Endodermal cell (in vitro differentiated cells): ENCODE data around the gene C7orf33. TPM values are rescaled to one million over a fixed set of nuclear protein-coding genes. Genes with fewer than 3 reads are reported as not detected.

ENCODE experiments used
- DNase-seq: peaks from one replicate; pipeline ENCODE4 v3.0.0-alpha.2; 2017
- H3K27ac ChIP-seq: 2 replicates; pipeline ENCODE4 v1.5.1; 2013; ENCODE audit warnings: mild to moderate bottlenecking, low read depth, low read length, moderate library complexity
- H3K27me3 ChIP-seq: 2 replicates; pipeline ENCODE4 v1.6.1; 2013; ENCODE audit warnings: mild to moderate bottlenecking, low read length, moderate library complexity; ENCODE audit not compliant: insufficient read depth, control insufficient read depth, poor library complexity, severe bottlenecking
- H3K36me3 ChIP-seq: 2 replicates; pipeline ENCODE4 v1.7.0; 2013; ENCODE audit warnings: mild to moderate bottlenecking, low read length, moderate library complexity; ENCODE audit not compliant: control insufficient read depth, insufficient read depth
- H3K4me1 ChIP-seq: one replicate; pipeline ENCODE4 v1.7.0; 2013; ENCODE audit warnings: low read length; ENCODE audit not compliant: control insufficient read depth, insufficient read depth
- H3K4me3 ChIP-seq: 2 replicates; pipeline ENCODE4 v1.5.1; 2013; ENCODE audit warnings: mild to moderate bottlenecking, low read length, moderate library complexity
- H3K9ac ChIP-seq: 2 replicates; pipeline ENCODE4 v1.6.1; 2013; ENCODE audit warnings: mild to moderate bottlenecking, low read length, moderate library complexity; ENCODE audit not compliant: poor library complexity, severe bottlenecking; ENCODE audit errors: extremely low read depth
- H3K9me3 ChIP-seq: 2 replicates; pipeline ENCODE4 v1.6.1; 2013; ENCODE audit warnings: mild to moderate bottlenecking, low read length, moderate library complexity; ENCODE audit not compliant: control insufficient read depth
- H3K27ac Mint-ChIP-seq: 2 replicates; pipeline ENCODE4 v1.8.0; 2020; ENCODE audit warnings: mixed read lengths
- H3K27me3 Mint-ChIP-seq: 2 replicates; pipeline ENCODE4 v1.8.0; 2021; ENCODE audit warnings: mild to moderate bottlenecking, mixed read lengths; ENCODE audit not compliant: insufficient read depth
- H3K36me3 Mint-ChIP-seq: 2 replicates; pipeline ENCODE4 v1.8.0; 2020; ENCODE audit warnings: low read depth, mixed read lengths
- H3K4me1 Mint-ChIP-seq: 2 replicates; pipeline ENCODE4 v1.8.0; 2020; ENCODE audit warnings: mixed read lengths
- H3K4me3 Mint-ChIP-seq: 2 replicates; pipeline ENCODE4 v1.8.0; 2020; ENCODE audit warnings: mild to moderate bottlenecking, moderate library complexity, mixed read lengths
- H3K9me3 Mint-ChIP-seq: 2 replicates; pipeline ENCODE4 v1.8.0; 2020; ENCODE audit warnings: mild to moderate bottlenecking, mixed read lengths
- WGBS, 2 experiments: methylation state at CpG; one replicate each; pipeline versions ENCODE4 v1.1.5 to v1.1.7; 2013; ENCODE audit warnings: missing lambda C conversion rate in 2 of 2, mixed read lengths in 1 of 2; ENCODE audit not compliant: insufficient coverage in 1 of 2, insufficient read length in 1 of 2; 5-methylcytosine and 5-hydroxymethylcytosine counted together
- total RNA-seq, 2 donors: library from RNA; stranded (reverse); fragmentation: NEBNext Ultra II Directional in 1 of 2; extraction: Animal tissue kit (Norgen Biotek cat#: 25700) in 1 of 2; gene quantifications; 2 replicates in 1 of 2; 3 replicates in 1 of 2; pipeline ENCODE4 v1.2.1, GENCODE V29; 2021
- TF ChIP-seq, protein P1 (sequence below): fragments of 200-600 bp; sonication (generic); conservative IDR thresholded peaks from 2 replicates; pipeline ENCODE4 v1.5.0; 2021; ENCODE audit warnings: antibody characterized with exemption, mild to moderate bottlenecking

Gene C7orf33
- total RNA-seq, 2 donors from 2014 or later, result not detected

GRCh38 chr7:148628011-148628410, 37.4 kb downstream of the C7orf33 start:
- no peaks in the 10 kb centered on the region for H3K36me3 Mint-ChIP-seq
- H3K27ac Mint-ChIP-seq, result no peak overlapping the region
- H3K9me3 Mint-ChIP-seq, result no peaks in the 10 kb centered on the region
- TF ChIP-seq, protein P1, sequence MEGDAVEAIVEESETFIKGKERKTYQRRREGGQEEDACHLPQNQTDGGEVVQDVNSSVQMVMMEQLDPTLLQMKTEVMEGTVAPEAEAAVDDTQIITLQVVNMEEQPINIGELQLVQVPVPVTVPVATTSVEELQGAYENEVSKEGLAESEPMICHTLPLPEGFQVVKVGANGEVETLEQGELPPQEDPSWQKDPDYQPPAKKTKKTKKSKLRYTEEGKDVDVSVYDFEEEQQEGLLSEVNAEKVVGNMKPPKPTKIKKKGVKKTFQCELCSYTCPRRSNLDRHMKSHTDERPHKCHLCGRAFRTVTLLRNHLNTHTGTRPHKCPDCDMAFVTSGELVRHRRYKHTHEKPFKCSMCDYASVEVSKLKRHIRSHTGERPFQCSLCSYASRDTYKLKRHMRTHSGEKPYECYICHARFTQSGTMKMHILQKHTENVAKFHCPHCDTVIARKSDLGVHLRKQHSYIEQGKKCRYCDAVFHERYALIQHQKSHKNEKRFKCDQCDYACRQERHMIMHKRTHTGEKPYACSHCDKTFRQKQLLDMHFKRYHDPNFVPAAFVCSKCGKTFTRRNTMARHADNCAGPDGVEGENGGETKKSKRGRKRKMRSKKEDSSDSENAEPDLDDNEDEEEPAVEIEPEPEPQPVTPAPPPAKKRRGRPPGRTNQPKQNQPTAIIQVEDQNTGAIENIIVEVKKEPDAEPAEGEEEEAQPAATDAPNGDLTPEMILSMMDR, result no peak
- H3K4me3 Mint-ChIP-seq, result no peak overlapping the region
- H3K36me3 ChIP-seq, result no peaks in the 10 kb centered on the region
- no peaks in the 10 kb centered on the region for H3K27me3 Mint-ChIP-seq
- no peaks in the 10 kb centered on the region for H3K4me1 ChIP-seq
- H3K27me3 ChIP-seq, result no peaks in the 10 kb centered on the region
- H3K9ac ChIP-seq, result no peak overlapping the region
- H3K27ac ChIP-seq, result no peak overlapping the region
- H3K4me3 ChIP-seq, result no peak overlapping the region
- no peak for DNase-seq
- no peaks in the 10 kb centered on the region for H3K9me3 ChIP-seq
- 68 to 81% methylated on average over 5 to 7 of the region's 7 CpGs for WGBS, 2 experiments
- H3K4me1 Mint-ChIP-seq, result peaks cover 2% of the 10 kb centered on the region

- Mint-ChIP-seq H3K27me3 (no peaks in the 10 kb centered on the region), H3K27ac (no peak overlapping the region), H3K4me3 (no peak overlapping the region), H3K36me3 (no peaks in the 10 kb centered on the region), H3K4me1 (peaks cover 2% of the 10 kb centered on the region), H3K9me3 (no peaks in the 10 kb centered on the region)
- Histone ChIP-seq H3K4me1 (no peaks in the 10 kb centered on the region), H3K9me3 (no peaks in the 10 kb centered on the region), H3K27me3 (no peaks in the 10 kb centered on the region), H3K4me3 (no peak overlapping the region), H3K27ac (no peak overlapping the region), H3K36me3 (no peaks in the 10 kb centered on the region), H3K9ac (no peak overlapping the region)
- TF ChIP-seq, protein P1, result no peak
- WGBS, 2 experiments, result 96 to 100% methylated on average over 5 to 6 of the region's 6 CpGs
- no peak for DNase-seq
These were observed 39.5 kb downstream of the C7orf33 start for GRCh38 chr7:148630078-148630477.

DNA sequence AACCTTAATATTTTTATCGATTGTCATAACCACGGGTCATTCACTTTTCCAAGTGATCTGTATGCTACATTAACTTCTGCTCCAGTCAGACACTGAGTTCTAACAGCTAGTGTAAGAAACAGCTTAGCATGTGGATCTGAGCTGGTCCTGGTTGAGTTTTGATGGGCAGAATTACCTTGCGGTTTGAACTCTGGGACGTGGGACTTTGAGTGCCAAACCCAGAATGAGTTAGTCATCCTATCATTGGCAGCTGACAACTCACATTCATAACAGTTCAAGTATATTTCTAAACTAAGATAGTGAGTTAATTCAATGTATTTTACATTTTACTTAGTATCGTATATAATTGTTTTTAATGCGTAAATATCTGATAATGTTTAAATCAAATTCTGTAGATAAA, 43.2 kb downstream of the C7orf33 start:
- Mint-ChIP-seq H3K27me3 (no peaks in the 10 kb centered on the region), H3K4me3 (no peak overlapping the region)

More for the DNA sequence above, 43.2 kb downstream of the C7orf33 start:
- TF ChIP-seq, protein P1, result no peak
- Mint-ChIP-seq H3K27ac (no peak overlapping the region), H3K4me1 (peaks cover 2% of the 10 kb centered on the region), H3K9me3 (no peaks in the 10 kb centered on the region), H3K36me3 (no peaks in the 10 kb centered on the region)
- H3K27ac ChIP-seq, result no peak overlapping the region
- no peaks in the 10 kb centered on the region for H3K9me3 ChIP-seq
- 95 to 100% methylated on average over 3 to 6 of the region's 6 CpGs for WGBS, 2 experiments
- no peaks in the 10 kb centered on the region for H3K4me1 ChIP-seq
- no peak overlapping the region for H3K4me3 ChIP-seq
- H3K9ac ChIP-seq, result no peak overlapping the region
- H3K36me3 ChIP-seq, result no peaks in the 10 kb centered on the region
- no peaks in the 10 kb centered on the region for H3K27me3 ChIP-seq
- no peak for DNase-seq
